Fibroblast of skin of back (primary cell): ENCODE results near the gene KLF6.

ENCODE experiments used
- DNase-seq: peaks from one replicate; pipeline ENCODE4 v3.0.0-alpha.2; 2013

The KLF6 gene

DNA sequence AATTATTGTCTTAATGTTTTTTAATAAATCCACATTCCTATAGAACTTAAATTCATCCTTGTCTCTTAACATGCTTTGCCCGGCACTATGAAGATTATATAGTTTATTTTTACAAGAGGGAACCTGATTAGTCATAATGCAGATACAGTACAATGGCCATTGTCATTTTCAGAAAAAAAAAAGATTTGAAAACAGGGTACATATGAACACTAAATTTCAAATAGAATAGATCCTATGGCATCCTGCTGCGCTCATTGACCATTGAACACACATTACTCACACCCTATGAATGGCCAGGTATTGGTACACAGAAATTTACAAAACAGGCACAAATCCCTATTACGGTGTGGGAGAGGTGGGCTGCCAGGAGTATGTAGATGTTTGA lies 2.0 kb upstream of the KLF6 start:
- no peak for DNase-seq

DNA sequence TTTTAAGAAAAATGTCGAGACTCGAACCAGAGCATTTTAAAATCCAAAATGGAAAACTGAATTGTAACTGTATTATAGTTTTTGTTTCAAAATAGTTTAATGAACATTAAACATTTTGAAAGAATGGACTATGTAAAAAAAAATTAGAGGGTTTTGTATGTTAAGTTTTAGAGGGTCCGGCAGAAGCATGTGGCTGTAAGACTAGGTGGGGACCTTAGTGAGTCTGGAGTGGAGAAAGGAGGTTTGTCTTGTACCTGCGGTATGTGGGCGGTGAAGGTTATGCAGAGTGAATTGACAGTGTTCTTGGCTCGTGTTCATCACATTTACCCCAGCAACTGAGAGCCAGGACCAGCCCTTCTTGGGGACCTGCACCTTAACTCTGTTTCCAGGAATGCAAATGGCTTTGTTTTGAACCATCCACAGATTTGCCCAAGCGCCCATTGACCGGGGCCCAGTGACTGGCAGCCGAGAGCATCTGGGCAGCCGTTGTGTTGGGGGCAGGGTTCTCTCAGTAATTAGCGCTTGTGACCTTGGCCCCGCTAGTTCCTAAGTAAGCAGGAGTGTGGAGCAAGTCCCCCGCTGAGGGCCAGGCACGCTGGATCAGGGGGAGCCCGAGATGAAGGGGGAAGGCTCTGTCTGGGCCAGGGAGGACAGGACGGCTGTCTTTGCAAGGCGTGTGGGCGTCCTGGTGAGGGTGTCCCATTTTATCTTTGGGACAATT lies 1.4 kb upstream of the KLF6 start:
- DNase-seq: no peak

GRCh38 chr10:3785851-3786271 lies 852 bp upstream of the KLF6 start:
- peak; percentile 55 for DNase-seq

DNA sequence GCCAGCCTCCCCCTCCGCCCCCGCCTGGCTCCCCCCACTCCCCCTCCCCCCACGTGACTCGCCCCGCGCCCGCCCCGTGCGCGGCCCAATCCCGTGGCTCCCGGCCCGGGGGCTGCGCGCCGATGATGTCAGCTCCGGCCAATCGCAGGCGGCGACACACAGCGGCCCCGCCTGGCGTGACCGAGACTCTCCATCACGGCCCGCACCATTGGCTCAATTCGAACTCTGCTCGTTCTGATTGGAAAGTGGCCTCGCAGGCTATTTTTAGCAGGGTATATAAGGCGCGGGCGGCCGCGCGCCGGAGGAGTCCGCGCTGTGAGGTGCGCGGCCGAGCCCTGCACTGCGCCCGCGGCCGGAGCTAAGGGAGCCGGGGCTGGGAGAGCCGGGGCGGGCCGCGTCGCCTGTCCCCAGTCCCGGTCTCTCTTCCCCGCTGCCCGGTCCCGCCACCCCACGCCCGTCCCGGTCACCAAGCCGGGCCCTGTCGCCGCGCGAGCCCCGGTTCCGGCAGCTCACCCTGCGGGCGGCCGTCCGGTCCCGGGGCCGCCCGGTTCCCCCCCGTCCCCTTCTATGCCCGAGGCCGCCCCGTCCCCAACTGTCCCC lies 342 bp upstream of the KLF6 start:
- peak; percentile 97 for DNase-seq

- peak; percentile 74 for DNase-seq
These were observed 1.2 kb downstream of the KLF6 start for GRCh38 chr10:3783682-3784432.

GRCh38 chr10:3783316-3783681 lies 1.7 kb downstream of the KLF6 start:
- peak; percentile 84 for DNase-seq

DNA sequence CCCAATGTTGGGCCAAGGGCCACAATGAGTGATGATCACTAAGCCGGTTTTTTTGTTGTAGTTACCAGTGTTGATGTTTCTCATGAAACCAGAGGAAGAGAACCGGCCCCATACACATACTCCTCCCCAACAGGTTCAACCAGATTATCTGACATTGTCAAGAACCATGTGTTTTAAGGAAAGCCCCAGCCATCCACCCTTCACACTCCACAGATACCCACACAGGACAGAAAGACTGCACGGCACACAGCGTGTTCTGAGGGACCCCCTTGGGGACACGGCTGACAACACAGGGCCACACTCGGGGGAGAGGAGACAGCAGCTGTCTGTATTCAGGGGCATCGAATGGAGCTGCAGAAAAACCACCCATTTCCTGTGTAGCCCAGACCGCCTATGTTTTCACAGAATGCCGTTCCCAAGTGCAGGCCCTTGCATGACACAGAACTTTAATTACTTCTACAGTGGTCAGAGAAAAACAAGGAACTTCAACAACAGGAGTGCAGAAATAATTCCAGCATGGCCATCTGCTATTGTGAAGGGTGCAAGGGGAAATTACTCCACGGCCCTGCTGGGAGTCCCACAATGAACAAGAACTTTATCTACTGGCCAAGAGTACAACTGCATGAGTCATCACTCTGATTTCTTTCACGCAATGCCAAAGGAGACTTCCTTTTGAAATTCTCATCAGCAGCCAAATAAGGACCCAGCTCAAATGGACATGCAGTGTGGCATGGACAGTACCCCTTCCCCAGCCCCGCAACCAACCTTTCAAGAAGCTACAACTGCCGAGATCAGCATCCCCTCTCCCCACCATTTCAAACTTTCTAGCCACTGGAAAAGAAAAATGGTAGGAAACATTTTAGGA lies 2.3 kb downstream of the KLF6 start:
- DNase-seq: peak; percentile 95

DNA sequence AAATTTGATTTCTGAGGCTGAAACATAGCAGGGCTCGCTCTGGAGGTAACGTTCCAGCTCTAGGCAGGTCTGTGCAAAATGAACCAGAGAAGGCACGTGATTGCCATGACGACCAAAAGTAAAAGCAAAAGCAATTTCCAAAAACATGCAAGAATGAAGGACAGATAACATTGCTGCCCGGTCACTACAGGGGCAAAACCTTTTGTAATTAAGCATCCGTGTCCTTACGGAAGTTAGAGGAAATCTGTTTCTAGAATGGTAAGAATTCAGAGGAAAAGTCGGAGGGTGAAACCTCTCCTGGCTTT lies 2.9 kb downstream of the KLF6 start:
- peak; percentile 52 for DNase-seq

DNA sequence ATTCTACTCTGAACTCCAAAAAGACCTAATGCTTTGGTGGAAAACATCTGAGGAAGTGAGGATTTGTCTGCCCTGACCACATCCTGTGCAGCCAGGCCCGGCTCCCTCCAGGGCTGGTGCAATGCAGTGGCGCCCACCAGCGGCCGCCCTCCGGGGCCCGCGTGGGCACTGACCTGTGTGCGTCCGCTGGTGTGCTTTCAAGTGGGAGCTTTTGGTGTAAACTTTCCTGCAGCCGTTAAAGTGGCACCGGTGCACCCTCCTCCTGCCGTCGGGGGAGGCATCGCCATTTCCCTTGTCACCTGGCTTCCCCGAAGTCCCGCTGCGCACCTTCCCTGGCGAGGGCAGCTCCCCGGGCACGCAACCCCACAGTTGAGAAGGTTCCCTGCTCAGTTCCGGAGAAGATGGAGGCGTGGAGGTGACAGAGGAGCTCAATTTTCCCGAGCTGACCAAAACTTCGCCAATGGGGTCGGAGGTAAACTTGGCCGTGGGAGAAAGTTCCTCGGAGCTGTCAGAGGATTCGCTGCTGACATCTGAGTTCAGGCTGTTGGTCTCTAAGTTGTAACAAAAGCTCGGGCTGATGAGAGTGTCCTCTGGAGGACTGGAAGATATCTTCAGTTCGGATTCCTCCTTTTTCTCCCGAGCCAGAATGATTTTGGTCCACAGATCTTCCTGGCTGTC lies 3.4 kb downstream of the KLF6 start:
- peak; percentile 74 for DNase-seq

DNA sequence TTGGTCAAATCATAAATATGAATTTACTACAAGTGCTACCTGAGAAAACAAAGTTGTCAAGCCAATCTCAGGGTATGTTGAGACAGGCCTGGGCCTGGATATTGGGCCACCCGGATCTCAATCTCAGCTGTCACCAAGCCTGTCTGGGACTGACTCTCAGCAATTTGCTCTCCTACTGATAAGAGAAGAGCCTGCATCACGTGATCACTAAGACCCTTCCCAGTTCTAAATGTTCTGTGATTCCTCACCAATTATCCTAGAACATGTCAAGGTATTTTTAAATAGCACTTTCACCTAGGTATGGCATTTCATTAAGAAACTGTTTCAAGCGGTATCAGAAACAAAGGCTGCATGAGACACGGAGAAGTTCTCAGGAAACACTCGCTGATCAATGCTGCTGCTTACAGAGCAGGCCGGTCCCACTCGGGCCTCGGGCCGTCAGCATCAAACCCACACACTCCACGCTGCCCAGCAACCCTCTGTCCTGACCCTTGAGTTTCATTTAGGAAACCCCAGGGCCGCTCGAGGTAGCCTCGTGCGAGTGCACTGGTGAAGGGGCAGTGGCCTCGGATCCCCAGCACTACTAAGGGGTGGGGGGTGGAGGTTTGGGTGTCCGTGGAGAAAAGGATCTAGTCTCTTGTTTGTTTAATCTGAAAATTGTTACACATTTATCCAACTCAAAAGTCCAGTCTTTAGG lies 4.1 kb downstream of the KLF6 start:
- no peak for DNase-seq

DNA sequence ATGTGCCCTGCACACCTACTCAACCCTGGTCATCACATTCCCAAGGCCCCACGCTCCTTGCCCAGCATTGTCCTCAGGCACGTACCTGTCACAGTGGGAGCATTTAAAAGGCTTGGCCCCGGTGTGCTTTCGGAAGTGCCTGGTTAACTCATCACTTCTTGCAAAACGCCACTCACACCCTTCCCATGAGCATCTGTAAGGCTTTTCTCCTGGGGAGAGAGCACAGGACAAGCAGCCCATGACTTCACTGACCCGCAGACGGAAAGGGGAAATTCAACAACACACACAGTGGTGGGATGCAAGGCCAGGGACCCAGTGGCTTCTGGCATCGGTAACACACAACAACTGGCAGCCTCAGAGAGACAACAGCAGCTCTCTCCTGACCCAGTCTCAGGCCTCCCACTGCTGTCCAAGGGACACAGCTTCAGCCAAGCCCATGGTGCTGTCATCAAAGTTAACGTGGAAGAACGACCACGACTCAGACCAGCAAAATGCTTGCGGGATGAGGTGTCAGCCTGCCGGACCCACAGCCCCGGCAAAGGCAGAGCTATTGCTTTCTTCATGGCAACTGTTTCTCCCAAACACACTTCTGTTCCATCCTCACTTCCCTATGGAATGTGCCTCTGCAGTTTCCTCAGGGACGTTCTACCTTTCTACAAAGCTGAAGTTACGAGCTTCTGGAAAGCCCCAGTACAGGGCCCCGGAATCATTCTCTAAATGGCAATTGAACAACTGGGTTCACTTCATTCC lies 4.8 kb downstream of the KLF6 start:
- DNase-seq: peak; percentile 78

DNA sequence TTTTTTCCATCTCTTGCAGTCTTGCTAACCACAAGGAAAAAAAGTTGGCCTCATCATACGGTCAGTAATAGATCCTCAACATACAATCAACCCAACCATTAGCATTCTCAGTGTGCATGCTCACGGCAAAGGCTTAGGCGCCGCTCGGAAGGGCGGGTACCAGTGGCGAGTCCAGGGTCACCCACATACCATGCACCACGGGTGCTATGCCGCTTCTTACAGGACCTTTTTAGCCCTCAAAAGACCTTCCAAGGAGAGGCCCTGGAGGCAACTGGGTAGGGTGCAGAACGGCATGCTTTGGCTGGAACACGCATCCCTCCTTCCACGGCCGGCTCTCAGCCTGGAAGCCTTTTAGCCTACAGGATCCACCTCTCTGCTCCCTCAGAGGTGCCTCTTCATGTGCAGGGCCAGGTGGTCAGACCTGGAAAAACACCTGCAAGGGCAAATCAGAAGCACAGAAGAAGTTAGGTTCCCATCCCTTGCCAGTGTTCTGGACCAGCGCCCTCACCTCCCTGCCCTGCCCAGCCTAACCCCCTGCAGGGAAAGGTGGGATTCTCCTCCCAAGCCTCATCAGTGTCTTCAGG lies 5.8 kb downstream of the KLF6 start:
- DNase-seq: no peak

- DNase-seq: peak; percentile 11
These were observed 6.3 kb downstream of the KLF6 start for GRCh38 chr10:3778692-3779157.

- peak; percentile 18 for DNase-seq
These were observed 6.9 kb downstream of the KLF6 start for GRCh38 chr10:3777981-3778691.

- DNase-seq: peak; percentile 91
These were observed 8.0 kb downstream of the KLF6 start for GRCh38 chr10:3776796-3777571.

- peak; percentile 81 for DNase-seq
These were observed 9.1 kb downstream of the KLF6 start for GRCh38 chr10:3775696-3776551.

DNA sequence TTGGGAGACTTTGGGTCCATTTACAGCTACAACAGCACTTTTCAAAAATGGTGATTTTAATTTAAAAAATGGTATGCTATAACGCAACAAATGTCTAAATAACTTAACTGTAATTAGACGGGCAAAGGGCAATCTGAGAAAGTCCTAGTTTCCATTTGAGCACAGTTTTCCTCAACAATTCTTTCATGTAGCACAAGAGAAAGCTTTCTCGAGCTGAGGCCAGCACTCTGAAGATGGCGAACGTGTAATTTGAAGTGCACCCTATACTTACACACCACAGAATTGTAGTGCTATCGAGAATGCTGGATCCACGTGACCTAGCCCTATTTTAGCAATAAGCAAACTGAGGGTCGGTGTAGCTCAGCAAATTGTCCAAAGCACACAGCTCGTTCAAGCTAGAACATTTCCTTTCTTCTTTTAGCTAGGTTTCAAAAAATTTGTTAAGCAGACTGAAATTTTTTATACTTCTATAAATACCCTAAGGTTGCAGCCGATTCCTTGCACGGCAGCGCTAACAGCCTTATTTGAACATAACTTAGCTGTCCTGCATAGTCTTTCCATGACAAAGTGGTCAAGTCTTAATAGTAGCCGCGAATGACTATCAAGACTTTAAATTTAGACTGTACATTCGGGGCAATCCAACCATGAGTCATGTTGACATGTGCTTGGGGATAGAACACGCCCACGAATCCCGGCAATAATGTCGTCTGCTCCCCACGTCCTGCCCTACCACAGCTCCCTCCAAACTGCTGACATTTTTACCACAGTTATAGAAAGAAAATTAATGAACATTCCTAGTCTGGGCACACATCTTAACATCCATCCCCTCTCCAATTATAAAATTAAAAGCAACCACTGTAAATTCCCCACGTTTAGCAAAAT lies 10.0 kb downstream of the KLF6 start:
- peak; percentile 95 for DNase-seq
